ENCODE data around the gene ODAM.
"Not testable (repeated sequence)": the region's sequence is repeated elsewhere in the genome, so short reads cannot be mapped to it uniquely, and the experiment has no call there.

Gene ODAM

GRCh38 chr4:70195425-70195824 is at the start of gene ODAM:
TSS of gene ODAM (plus strand) at chr4:70195725. CDS start at chr4:70196544, 819 bp downstream.
- no peak for DNase-seq (ENCODE audit: low spot score)

GRCh38 chr4:70151271-70151670 is 44.3 kb upstream of the ODAM start:
- DNase-seq (ENCODE audit: low spot score): no peak

- no peak for DNase-seq (ENCODE audit: low spot score)
Observed at GRCh38 chr4:70152088-70152487, 43.4 kb upstream of the ODAM start.

GRCh38 chr4:70153937-70154336 is 41.6 kb upstream of the ODAM start, which contains the start of gene PRR27:
TSS of gene PRR27 (plus strand) at chr4:70154237. CDS start at chr4:70154376, 139 bp downstream.
- no peak for DNase-seq (ENCODE audit: low spot score)

- no peak for DNase-seq (ENCODE audit: low spot score)
Observed at GRCh38 chr4:70158576-70158975, 36.9 kb upstream of the ODAM start.

GRCh38 chr4:70177090-70177489 is 18.4 kb upstream of the ODAM start:
- DNase-seq (ENCODE audit: low spot score): no peak

- no peak for DNase-seq (ENCODE audit: low spot score)
Observed at GRCh38 chr4:70178075-70178660, 17.4 kb upstream of the ODAM start.

- no peak for DNase-seq (ENCODE audit: low spot score)
Observed at GRCh38 chr4:70179811-70180210, 15.7 kb upstream of the ODAM start.

GRCh38 chr4:70181864-70182263 is 13.7 kb upstream of the ODAM start:
- DNase-seq (ENCODE audit: low spot score): no peak

GRCh38 chr4:70182517-70183167 is 12.9 kb upstream of the ODAM start:
- no peak for DNase-seq (ENCODE audit: low spot score)

- peak; percentile 75 for DNase-seq (ENCODE audit: low spot score)
Observed at GRCh38 chr4:70183168-70183939, 12.2 kb upstream of the ODAM start.

- no peak for DNase-seq (ENCODE audit: low spot score)
Observed at GRCh38 chr4:70183940-70184246, 11.6 kb upstream of the ODAM start.

- no peak for DNase-seq (ENCODE audit: low spot score)
Observed at GRCh38 chr4:70187216-70187615, 8.3 kb upstream of the ODAM start.

- DNase-seq (ENCODE audit: low spot score): no peak
Observed at GRCh38 chr4:70190579-70190978, 4.9 kb upstream of the ODAM start.

- no peak for DNase-seq (ENCODE audit: low spot score)
Observed at GRCh38 chr4:70191647-70192046, 3.9 kb upstream of the ODAM start.

GRCh38 chr4:70192895-70193294 is 2.6 kb upstream of the ODAM start:
- DNase-seq (ENCODE audit: low spot score): no peak

- no peak for DNase-seq (ENCODE audit: low spot score)
Observed at GRCh38 chr4:70196857-70197256, 1.3 kb downstream of the ODAM start.

- DNase-seq (ENCODE audit: low spot score): no peak
Observed at GRCh38 chr4:70197842-70198241, 2.3 kb downstream of the ODAM start.

GRCh38 chr4:70203601-70204000 is 8.1 kb downstream of the ODAM start:
- no peak for DNase-seq (ENCODE audit: low spot score)

GRCh38 chr4:70212752-70213151 is 17.2 kb downstream of the ODAM start:
- DNase-seq (ENCODE audit: low spot score): not testable (repeated sequence)

- not testable (repeated sequence) for DNase-seq (ENCODE audit: low spot score)
Observed at GRCh38 chr4:70216109-70216508, 20.6 kb downstream of the ODAM start.

- not testable (repeated sequence) for DNase-seq (ENCODE audit: low spot score)
Observed at GRCh38 chr4:70216550-70216949, 21.0 kb downstream of the ODAM start.

GRCh38 chr4:70221389-70221788 is 25.9 kb downstream of the ODAM start:
- DNase-seq (ENCODE audit: low spot score): not testable (repeated sequence)

Data from RKO (cell line).